ENCODE results near the gene CDKN1C. TPM values are rescaled to one million over a fixed set of nuclear protein-coding genes. Genes with fewer than 3 reads are reported as not detected.

Gene CDKN1C
- total and polyA plus RNA-seq, 2 of the 8 experiments (the other 6 are each of a cell fraction or from before 2014, with no cell fraction given), result 12.8 to 14.1 TPM

GRCh38 chr11:2864901-2865300 is 20.7 kb downstream of the CDKN1C start (continued):
- no peak for TF ChIP-seq CBX5 (IDR thresholded peaks at IDR 0.05; ENCODE audit: low read depth, low read length)

Measured in H1 (cell line).